NOMO-1 treated with DMSO at 0.1 percent for 48 hours (cell line): ENCODE measurements around the gene DMXL1.
A peak's percentile ranks its signal among the peaks of the same experiment; 100 is the strongest.
"Not testable (repeated sequence)": the region's sequence is repeated elsewhere in the genome, so short reads cannot be mapped to it uniquely, and the experiment has no call there.

ENCODE experiments used
- DNase-seq: peaks from one replicate; lab custom pipeline; 2025; ENCODE audit not compliant: unreplicated experiment; lab: John Stamatoyannopoulos, UW

The DMXL1 gene

GRCh38 chr5:119063579-119064379 is 7.1 kb upstream of the DMXL1 start:
- peak; percentile 82 for DNase-seq

GRCh38 chr5:119067450-119067849 is 3.4 kb upstream of the DMXL1 start:
- DNase-seq: no peak

- DNase-seq: peak; percentile 99
Observed at GRCh38 chr5:119070578-119070827, 384 bp upstream of the DMXL1 start.

DNA sequence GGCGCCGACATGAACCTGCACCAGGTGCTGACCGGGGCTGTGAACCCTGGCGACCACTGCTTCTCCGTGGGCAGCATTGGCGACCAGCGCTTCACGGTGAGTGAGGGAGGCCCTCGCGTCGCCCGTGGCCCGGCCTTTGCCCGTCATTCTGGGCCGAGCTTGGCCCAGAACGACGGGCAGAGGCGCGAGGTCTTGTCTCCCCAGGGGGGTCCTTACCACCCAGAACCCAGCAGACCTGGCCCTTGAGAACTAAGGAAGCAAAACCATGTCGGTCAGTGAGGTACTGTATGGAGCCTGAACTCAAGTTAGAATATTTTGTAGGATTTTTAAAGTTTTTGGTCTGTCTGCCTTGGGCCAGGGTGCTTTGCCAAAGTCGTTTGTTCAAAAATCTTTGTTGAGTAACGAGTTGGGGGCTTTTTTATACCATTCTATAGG is 691 bp downstream of the DMXL1 start:
- no peak for DNase-seq

DNA sequence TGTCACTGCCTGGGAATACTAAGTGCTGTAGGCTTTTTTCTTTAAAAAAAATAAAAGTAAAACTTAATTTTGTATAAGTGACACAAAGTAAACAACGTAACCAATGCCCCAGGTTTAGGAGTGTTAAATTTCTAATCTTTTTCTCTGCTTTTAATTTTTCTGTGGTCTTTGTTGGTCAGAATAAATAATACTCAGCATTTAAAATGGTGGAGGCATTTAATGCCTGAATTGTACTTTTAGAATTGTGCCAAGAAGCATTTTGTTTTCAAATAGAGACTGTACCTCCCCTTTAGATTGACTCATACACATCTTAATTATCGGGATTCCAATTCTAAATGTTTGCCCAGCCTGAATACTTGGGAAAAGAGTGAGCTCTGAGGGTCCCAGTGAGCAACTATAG is 1.6 kb downstream of the DMXL1 start:
- no peak for DNase-seq

DNA sequence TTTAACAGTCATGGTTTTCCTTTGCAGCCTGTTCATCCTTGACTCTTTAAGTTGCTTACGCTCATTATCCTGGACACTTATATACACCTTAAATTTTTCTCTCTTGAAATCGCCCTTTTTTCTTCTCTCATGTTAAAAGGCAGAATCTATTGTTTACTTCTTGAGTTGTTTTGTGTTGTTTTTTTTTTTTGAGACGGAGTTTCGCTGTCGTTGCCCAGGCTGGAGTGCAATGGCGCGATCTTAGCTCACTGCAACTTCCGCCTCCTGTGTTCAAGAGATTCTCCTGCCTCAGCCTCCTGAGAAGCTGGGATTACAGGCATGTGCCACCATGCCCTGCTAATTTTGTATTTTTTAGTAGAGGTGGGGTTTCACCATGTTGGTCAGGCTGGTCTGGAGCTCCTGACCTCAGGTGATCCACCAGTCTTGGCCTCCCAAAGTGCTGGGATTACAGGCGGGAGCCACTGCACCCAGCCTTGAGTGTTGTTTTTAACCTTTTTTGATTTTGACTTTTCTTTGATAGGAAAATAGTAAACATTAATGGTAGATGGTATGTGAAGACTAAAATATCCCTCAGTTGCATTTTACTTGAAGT is 3.0 kb downstream of the DMXL1 start:
- not testable (repeated sequence) for DNase-seq

- DNase-seq: peak; percentile 62
Observed at GRCh38 chr5:119074419-119074818, 3.5 kb downstream of the DMXL1 start.

DNA sequence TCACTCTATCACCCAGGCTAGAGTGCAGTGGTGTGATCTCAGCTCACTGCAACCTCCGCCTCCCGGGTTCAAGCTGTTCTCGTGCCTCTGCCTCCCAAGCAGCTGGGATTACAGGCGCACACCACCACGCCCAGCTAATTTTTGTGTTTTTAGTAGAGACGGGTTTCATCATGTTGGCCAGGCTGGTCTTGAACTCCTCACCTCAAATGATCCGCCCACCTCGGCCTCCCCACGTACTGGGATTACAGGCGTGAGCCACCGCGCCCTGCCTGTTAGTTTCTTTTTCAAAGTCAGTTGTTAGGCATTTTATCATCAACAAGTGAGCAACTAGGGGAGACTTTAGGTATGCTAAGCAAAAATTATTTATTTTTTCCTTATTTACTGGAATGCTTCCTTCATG is 4.4 kb downstream of the DMXL1 start:
- not testable (repeated sequence) for DNase-seq

DNA sequence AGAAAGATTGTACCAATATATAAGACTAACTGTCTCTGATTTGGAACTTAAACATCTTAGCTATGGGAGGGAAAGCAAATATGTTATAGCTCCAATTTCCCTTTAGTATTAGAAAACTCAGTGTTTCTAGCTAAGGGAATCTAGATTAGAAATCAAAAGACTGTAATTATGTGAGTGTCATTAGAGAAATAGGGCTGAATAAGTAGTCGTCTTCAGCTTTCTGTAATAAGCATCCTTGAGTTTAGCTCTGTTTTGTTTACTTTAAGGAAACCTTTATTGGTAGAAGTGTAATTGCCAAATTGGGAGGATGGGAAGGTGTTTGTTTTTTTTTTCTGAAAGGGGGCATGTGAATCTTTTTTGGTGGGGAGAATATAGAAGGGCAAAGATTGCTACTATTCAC is 5.2 kb downstream of the DMXL1 start:
- no peak for DNase-seq

DNA sequence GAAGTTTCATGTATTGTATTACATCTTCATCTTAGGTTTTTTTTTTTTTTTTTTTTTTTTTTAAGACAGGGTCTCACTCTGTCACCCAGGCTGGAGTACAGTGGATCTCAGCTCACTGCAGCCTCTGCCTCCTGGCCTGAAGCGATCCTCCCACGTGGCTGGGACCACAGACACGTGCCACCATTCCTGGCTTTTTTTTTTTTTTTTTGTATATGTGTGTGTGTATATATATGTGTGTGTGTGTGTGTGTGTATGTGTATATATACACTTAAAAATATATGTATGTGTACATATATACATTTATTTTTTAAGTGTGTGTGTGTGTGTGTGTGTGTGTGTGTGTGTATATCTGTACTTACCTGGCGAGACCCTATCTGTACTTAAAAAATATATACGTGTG is 6.6 kb downstream of the DMXL1 start:
- DNase-seq: no peak

- DNase-seq: no peak
Observed at GRCh38 chr5:119078071-119078846, 7.4 kb downstream of the DMXL1 start.

DNA sequence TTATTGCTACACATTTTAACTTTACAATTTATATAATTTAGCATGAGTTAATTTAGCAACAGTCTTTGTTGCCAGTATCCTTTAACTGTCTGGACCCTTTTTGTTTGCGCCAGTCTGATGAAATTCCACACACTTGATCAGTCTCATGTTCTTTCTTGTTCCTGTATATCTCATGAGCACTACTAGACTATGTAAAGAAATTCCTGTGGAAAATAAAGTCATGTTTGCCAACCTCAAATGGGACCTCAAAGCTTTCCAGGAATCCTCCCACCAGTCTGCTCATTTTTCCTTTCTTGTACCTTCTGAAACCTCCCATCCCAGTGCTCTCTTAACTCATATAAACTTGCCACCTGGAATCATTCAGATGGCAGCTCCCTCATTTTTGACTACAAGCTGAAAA is 8.0 kb downstream of the DMXL1 start:
- no peak for DNase-seq

DNA sequence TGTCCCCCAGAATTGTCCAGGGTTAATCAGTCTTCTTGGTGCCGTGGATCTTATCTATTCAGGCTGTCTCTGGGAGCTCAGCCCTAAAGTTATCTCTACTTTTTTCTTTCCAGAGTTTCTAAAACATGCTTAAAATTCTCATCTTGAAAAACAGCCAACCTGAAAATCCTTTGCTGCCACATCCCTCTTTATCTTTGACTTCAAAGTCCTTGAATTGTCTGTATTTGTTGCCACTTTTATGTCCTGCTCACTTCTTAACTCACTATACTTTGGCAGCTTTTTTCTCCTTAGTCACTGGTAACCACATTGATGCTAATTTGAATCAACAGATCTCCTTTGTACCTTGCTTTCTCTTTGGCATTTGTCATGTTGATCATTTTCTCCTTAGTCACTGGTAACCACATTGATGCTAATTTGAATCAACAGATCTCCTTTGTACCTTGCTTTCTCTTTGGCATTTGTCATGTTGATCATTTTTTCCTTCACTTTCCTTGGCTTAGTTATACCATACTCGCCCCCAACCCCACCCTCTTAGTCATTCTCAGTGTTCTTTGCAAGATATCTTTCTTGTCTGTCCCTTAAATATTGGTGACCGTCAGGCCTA is 8.5 kb downstream of the DMXL1 start:
- no peak for DNase-seq

GRCh38 chr5:119080936-119081335 is 10.0 kb downstream of the DMXL1 start:
- DNase-seq: no peak

GRCh38 chr5:119082691-119083090 is 11.8 kb downstream of the DMXL1 start:
- no peak for DNase-seq

- no peak for DNase-seq
Observed at GRCh38 chr5:119083679-119084078, 12.8 kb downstream of the DMXL1 start.

DNA sequence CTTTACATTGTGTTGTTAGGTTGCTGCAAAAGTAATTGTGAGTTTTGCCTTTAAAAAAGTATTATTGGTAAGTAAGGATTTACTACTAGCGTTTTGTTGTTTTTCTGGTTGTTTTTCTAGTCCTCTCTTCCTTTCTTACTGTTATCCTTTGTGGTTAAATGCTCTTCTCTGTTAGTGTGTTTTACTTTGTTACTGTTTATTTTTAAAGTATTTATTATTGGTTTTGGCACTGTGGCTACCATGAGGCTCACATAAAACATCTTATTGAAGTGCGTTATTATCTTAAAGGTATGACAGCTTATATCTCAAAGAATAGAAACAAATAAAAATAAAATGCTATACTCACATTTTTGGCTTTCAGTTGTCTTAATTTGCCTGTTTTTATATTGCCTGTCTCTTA is 17.6 kb downstream of the DMXL1 start:
- DNase-seq: no peak

GRCh38 chr5:119095611-119096010 is 24.7 kb downstream of the DMXL1 start:
- DNase-seq: no peak

GRCh38 chr5:119105971-119106370 is 35.1 kb downstream of the DMXL1 start:
- no peak for DNase-seq

GRCh38 chr5:119112151-119112550 is 41.3 kb downstream of the DMXL1 start:
- no peak for DNase-seq

- no peak for DNase-seq
Observed at GRCh38 chr5:119117237-119117636, 46.4 kb downstream of the DMXL1 start.

- DNase-seq: no peak
Observed at GRCh38 chr5:119118000-119118399, 47.1 kb downstream of the DMXL1 start.
